ENCODE data around the gene GABRQ.

- TF ChIP-seq, protein P1, sequence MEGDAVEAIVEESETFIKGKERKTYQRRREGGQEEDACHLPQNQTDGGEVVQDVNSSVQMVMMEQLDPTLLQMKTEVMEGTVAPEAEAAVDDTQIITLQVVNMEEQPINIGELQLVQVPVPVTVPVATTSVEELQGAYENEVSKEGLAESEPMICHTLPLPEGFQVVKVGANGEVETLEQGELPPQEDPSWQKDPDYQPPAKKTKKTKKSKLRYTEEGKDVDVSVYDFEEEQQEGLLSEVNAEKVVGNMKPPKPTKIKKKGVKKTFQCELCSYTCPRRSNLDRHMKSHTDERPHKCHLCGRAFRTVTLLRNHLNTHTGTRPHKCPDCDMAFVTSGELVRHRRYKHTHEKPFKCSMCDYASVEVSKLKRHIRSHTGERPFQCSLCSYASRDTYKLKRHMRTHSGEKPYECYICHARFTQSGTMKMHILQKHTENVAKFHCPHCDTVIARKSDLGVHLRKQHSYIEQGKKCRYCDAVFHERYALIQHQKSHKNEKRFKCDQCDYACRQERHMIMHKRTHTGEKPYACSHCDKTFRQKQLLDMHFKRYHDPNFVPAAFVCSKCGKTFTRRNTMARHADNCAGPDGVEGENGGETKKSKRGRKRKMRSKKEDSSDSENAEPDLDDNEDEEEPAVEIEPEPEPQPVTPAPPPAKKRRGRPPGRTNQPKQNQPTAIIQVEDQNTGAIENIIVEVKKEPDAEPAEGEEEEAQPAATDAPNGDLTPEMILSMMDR (conservative IDR thresholded peaks at IDR 0.05; ENCODE audit: low read length), result no peak
- TF ChIP-seq EZH2phosphoT487 (IDR thresholded peaks at IDR 0.05; ENCODE audit: borderline replicate concordance, low read depth, low read length), result no peak
Observed at GRCh38 chrX:152619897-152620296, 17.8 kb upstream of the GABRQ start.

All from OCI-LY7 (cell line).